COLO829 (cell line): ENCODE measurements around the gene LUZP4.
"Not testable (repeated sequence)": the region's sequence is repeated elsewhere in the genome, so short reads cannot be mapped to it uniquely, and the experiment has no call there.

ENCODE experiments used
- DNase-seq: peaks from one replicate; pipeline ENCODE4 v3.0.0; 2012; ENCODE audit warnings: low spot score

LUZP4 gene

GRCh38 chrX:115289465-115289864 lies at the start of gene LUZP4:
LUZP4 (plus strand) TSS chrX:115289715; CDS start chrX:115289760, 45 bp downstream.
- DNase-seq: no peak

GRCh38 chrX:115251458-115252233 lies 37.9 kb upstream of the LUZP4 start:
- no peak for DNase-seq

- no peak for DNase-seq
Measured at GRCh38 chrX:115255003-115255402, 34.5 kb upstream of the LUZP4 start.

GRCh38 chrX:115257711-115258110 lies 31.8 kb upstream of the LUZP4 start:
- no peak for DNase-seq

GRCh38 chrX:115259238-115259875 lies 30.2 kb upstream of the LUZP4 start:
- no peak for DNase-seq

- DNase-seq: no peak
Measured at GRCh38 chrX:115260330-115260729, 29.2 kb upstream of the LUZP4 start.

- DNase-seq: no peak
Measured at GRCh38 chrX:115261148-115261547, 28.4 kb upstream of the LUZP4 start.

GRCh38 chrX:115264009-115264408 lies 25.5 kb upstream of the LUZP4 start:
- no peak for DNase-seq

GRCh38 chrX:115266300-115266699 lies 23.2 kb upstream of the LUZP4 start:
- DNase-seq: no peak

GRCh38 chrX:115268421-115268820 lies 21.1 kb upstream of the LUZP4 start:
- DNase-seq: no peak

- DNase-seq: no peak
Measured at GRCh38 chrX:115269051-115269683, 20.3 kb upstream of the LUZP4 start.

GRCh38 chrX:115284877-115285276 lies 4.6 kb upstream of the LUZP4 start:
- no peak for DNase-seq

GRCh38 chrX:115297189-115297588 lies 7.7 kb downstream of the LUZP4 start:
- DNase-seq: no peak

GRCh38 chrX:115311139-115311538 lies 21.6 kb downstream of the LUZP4 start:
- DNase-seq: no peak

GRCh38 chrX:115311601-115312001 lies 22.1 kb downstream of the LUZP4 start:
- no peak for DNase-seq

GRCh38 chrX:115318139-115318538 lies 28.6 kb downstream of the LUZP4 start:
- DNase-seq: no peak

GRCh38 chrX:115322375-115322774 lies 32.9 kb downstream of the LUZP4 start:
- no peak for DNase-seq

GRCh38 chrX:115324194-115324593 lies 34.7 kb downstream of the LUZP4 start:
- DNase-seq: no peak

- not testable (repeated sequence) for DNase-seq
Measured at GRCh38 chrX:115329282-115329681, 39.8 kb downstream of the LUZP4 start.

GRCh38 chrX:115330498-115331168 lies 41.1 kb downstream of the LUZP4 start:
- DNase-seq: peak; percentile 35

GRCh38 chrX:115332832-115333231 lies 43.3 kb downstream of the LUZP4 start:
- no peak for DNase-seq

GRCh38 chrX:115333446-115333845 lies 43.9 kb downstream of the LUZP4 start:
- no peak for DNase-seq
